ENCODE measurements around the gene SMIM32.

Gene SMIM32

DNA sequence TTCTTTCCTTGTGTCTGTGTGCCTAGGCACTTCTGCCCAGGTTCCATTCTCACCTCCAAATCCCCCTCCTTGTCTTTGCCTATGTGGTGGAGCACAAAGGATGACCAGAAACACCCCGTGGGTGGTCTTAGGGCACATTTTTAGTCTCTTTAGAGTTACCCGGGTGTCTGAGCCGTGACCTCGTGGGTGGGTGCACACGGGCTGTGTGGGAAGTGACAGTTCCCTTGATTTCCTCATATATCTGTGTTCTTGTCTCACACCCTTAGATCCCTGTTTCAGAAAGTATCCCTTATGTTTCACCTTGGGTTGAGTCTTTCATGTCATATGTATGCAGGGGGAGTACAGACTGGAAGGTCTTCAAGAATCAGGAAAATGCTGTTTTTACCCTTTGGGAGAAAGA lies 13.4 kb upstream of the SMIM32 start:
- DNase-seq, result no peak

DNA sequence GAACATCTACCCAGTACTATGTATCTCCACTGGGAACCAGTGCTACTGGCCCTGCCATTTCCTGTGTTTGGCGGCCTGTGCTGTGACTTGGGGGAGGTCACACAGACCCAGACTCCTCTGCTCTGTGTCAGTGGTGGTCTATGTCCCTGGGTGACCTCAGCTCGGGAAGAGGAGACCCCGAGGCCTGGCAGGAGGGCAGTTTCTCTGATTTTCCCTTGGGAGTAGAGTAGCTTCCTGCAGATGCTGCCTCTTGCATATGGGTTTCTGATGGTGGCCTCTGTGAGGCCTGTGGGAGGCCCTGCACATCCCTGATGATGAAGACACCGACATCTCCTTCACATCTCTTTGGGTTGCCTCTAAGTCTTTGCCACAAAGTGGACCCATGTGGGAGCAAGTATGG lies 13.0 kb upstream of the SMIM32 start:
- DNase-seq, result no peak

DNA sequence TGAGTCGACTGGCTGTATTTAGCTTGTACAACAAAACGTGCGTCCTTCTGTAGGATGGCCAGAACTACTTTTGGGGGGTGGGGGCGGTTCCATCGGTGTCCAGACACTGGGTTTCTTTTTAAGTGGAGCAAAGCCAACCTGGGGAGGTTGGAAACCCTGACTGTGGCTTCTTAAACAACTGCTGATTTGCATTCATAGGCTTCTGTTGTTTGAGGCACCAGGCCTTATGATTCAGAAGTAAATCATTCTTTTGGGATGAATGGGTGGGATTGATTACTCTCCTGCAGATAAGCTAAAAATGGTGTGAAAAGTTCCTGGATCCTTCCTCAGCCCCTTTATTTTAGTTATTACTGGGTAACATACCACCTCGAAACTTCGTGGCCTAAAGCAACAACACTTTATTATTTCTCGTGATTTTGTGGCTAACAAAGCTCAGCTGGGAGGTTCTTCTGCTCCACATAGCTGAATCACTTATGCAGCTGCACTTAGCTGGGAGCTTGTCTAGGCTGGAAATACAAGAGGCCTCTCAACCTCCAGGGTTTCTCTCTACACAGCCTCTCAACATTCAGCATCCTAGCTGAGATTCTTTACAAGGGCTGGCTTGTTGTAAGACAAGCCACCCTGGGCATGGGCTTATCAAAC lies 12.2 kb upstream of the SMIM32 start:
- DNase-seq, result no peak

DNA sequence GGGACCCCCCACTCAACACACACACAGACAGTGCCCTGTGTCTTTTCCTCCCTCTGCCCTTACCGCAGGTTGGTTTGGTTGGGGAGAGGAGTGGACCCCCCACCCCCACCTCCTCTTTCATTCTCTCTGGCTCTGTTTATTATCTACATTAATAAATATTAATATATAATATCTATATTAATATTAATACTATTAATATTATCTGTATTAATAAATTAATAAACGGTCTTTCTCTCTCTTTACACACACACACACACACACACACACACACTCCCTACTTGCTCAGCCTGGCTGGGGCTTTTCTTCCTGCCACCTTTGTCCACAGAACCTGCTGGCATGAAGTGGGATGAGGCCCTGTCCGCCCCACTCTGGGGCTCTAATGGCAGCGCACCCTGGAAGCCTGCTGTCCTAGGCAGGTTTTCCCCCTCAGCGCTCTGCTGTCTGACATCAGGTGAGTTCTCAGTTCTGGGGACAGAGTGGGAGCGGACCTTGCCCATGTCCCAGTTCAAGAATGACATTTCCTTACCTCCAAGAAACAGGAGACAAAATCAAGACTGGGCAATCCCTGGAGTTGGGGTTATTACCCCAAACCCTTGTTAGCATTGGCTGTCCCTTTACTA lies 10.5 kb upstream of the SMIM32 start:
- no peak for DNase-seq

DNA sequence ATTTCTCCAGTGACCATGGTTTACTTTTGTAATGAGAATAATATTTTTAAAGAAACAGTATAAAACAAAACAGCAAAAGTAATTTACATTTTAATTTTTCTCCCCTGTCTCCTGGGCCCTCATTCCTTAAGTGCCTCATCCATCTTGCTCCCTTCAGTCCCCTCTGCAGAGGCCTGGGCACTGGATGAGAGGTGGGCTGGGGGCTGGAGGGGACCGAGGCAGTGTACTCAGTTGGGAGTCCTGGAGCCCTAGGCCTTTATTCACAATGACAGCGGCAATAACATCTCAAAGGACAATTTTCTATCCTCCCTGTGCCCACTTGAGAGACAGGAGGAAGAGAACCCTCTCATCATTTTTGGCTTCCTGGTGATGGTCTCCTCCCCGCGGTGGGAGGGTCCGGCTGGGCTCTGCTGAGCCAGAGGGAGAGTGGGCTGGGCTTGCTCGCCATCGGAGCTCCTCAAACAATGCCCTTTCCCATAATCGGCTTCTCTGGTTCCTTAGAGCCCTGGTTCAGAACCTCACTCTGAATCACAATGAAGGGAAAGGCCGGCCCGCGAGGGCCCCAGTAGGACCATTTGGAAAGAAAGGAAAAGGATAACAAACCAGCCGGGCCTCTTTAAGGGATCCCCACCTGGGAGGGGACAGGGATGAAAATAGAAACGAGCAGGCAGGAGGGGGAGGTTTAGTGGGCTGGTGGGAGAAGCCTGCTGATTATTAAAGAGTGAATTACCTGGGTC lies 9.7 kb upstream of the SMIM32 start:
- no peak for DNase-seq

DNA sequence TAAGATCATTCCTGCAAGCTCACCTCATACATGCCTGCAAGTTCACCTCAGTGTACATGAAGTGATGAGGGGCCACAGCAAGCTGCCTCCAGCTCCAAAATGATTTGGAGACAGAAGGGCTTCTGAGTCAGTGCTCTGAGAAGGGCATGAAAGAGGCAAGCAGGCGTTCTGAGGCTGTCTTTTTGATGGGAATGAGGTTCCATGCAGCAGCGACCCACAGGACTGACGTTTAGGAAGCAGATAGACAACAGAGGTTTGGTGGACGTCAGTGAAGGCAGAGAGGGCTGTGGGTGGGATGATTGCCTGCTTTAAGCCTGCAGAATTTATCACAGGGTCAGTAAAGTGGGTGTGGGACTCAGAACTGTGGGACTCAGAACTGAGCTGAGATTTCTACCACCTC lies 8.9 kb upstream of the SMIM32 start:
- no peak for DNase-seq

DNA sequence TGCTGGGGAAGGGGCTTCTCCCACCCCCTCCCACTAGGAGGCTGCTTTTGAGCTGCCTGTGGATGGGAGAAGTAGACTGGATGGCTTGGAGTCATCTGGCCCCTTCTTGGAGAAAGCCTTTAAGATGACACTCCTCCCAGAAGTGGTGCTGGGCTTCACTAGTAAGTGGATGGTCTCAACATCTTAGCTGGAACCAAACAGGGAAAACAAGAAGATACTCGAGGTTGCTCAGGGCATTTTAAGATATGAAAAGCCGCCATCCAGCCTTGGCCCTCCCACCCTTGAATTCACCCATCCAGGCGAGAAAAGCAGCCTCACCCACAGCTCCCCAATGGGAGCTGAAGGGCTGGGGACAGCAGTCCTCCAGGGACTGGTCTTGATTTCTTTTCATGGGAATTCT lies 7.8 kb upstream of the SMIM32 start:
- no peak for DNase-seq

DNA sequence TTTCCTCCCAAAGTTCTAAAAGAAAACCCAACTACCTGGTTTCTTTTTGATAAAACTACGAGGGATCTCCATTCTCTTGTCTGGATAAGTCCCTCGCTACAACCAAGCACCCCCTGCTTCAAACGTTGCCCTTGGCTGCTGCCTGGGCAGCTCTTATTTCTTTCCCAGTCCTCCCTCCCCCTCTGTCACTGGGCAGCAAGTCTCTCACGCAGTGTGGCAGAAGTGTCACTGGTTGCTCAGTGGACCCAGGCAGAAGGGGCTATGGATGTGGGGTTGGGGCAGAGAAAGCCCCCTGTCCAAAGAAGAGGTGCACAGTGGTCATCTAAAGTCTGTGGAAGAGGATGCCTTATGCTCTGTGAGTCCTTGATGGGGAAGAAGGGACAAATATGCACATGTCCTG lies 7.2 kb upstream of the SMIM32 start:
- DNase-seq, result no peak

DNA sequence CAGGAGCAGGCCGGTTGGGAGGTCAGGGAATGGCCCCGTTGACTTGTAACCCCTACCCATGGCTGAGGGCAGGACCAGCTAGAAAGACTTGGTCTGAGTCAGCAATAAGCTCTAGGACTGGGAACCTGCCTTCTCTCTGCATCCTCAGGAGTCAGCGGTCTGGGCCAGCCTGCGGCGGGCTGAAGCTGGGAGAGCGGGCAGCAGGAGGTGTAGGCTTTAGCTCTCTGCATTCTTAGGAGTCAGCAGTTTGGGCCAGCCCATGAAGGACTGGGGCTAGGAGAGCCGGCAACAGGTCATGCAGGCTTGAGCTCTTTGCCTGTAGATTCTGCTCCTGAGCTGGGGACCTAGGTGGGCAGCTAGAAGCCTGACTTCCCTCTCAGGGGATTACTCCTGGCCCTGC lies 6.4 kb upstream of the SMIM32 start:
- no peak for DNase-seq

DNA sequence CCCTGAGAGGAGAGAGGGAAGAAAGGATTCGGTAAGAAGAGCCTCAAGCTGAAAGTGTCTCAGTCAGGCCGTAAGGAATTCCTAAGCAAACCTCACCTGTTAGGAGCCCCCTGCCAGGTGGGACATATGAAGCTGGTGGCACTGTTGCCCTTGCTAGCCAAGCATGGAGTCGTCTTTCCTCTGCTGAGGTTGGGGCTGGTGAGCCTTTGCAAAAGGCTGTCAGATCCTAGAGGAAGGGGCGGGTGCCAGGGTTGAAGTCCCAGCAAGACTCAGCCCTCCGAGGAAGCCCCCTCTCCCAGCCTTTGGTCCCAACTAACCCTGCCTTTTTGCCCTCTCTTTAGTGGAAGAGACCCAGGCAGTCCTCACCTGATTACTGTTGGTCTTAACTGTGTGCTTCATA lies 5.5 kb upstream of the SMIM32 start:
- DNase-seq, result no peak

DNA sequence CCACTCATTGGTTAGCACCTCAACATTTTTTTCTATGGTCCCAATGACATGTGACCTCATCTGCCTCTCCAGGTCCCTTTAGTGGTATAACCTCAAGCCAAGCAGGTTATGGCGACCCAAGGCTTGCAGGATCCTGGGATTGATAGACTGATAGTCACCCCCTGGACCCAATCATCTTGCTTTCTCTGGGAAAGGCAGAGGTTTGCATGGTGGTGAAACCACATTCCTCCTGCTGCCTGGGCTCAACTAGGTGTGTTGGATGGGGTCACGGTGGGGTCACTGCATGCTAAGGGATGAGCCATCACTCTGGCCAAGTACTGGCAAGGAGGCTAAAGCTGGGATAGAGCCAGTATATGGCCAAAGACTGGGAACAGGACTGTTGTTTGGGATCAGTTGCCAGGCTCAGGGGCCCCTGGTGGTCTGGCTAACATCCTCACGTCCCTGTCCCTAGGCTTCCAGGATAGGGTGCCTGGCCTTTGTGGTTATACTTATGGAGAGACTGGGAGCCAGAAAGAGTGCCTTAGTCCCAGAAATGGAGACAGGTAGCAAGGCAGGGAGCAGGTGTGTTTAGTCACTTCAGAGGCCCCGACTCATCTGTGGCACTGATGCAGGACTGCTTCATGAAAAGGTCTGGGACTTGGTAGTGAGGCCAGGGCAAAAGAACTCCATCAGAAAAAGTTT lies 4.6 kb upstream of the SMIM32 start:
- no peak for DNase-seq

DNA sequence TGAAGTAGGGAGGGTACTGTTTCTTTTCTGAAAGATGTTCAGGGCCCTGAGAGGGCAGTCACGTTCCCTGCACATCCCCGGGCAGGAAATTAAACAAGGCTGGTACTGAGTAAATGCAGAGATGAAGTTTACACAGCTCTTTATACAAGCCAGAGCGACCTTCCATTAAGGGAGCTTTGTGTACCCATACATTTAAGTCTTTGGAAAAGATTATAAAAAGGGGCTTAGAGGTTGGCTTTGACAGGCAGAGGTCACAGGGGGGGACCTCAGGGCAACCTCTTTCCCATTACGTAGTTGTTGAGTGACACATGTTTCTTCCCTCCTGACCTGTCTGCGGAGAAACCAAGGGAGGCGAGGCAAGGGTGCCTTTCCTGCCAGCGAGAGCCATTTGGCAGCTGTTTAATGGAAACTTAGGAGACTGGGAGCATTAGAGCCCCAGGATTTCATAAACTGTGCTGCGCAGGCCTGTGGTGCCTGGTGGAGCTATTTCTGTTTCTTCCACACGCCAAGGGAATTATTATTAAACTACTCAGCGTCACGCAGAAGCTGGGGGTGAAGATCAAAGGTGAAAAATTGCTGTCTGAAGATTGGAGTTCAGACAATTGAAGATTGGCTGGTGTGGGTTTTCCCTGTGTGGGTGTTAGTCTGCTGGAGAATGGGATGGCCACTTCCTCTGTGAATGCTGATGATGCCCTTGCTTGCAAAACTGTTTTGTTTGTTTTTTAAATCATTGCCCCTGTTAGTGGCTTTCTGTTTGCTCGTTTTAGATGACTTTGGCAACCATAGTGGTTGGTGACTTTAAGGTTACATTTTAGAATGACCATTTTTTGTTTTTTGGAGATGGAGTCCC lies 3.2 kb upstream of the SMIM32 start:
- DNase-seq, result no peak

DNA sequence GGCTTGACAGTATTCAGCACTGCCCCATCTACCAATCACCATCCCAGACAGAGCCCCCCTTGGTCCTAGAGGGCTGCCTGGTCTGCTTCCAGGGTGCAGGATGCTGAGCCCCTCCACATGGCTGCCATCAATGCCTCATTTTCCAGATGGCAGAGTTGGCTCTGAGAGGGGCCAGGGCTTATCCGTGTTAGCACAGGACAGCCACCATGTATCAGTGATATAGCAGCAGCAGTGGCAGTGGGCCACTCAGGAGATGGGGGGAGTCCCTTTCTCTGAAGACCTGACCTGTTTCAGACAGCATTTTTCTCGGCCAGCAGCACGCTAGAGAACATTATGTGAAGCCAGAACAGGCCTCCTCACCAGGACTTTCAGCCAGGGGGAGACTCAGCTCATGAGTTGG lies 1.6 kb upstream of the SMIM32 start:
- DNase-seq, result no peak

DNA sequence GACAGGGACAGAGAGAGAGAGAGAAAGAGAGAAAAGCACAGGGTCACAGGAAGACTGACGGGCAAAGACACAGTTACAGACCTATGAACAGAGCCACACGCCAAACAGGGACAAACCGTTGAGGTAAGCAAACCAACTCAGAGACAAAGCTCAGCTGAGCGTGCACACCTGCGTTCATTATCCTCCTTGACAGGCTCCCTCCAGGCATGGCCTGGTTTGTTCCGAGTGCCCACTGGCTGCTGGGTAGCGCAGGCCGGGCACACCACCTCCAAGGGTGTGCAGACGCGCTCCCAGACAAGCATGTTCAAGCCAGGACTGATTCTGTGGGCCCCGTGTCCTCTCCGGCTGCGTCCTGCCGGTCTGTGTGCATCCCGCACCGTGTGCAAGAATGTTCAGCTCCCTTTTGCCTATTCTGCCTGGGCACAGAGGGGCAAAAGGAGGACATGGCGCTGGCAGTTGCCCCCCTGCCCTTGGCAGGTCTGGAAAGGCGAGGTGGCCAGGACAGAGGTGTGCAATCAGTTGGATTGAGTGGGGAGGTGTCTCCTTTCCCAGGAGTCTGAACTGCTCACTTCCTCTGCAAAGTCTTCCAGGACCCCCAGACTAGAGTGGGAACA lies 467 bp upstream of the SMIM32 start:
- no peak for DNase-seq

DNA sequence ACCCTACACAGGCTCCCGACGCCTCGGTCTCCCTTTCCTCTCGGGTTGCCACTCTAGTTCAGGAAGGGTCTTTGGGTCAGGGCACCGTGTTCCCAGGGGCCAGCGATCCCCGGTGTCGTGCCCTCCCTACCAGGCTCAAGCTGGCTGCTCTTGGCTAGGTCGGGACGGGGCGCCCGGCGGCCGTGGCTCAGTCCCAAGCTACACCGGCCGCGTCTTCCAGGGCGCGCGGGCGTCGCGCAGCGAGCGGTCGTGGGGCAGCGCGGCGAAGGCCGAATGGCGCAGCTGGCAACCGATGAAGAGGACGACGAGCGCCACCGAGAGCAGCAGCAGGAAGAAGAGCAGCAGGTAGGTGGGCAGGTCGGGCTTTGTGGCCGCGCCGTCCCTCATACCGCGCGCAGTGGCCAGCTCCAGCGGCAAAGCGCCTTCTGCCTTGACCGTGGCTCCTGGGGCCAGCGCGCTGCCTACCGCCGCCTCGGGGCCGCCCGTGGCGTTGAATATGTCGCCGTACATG lies 892 bp downstream of the SMIM32 start:
- DNase-seq, result no peak

DNA sequence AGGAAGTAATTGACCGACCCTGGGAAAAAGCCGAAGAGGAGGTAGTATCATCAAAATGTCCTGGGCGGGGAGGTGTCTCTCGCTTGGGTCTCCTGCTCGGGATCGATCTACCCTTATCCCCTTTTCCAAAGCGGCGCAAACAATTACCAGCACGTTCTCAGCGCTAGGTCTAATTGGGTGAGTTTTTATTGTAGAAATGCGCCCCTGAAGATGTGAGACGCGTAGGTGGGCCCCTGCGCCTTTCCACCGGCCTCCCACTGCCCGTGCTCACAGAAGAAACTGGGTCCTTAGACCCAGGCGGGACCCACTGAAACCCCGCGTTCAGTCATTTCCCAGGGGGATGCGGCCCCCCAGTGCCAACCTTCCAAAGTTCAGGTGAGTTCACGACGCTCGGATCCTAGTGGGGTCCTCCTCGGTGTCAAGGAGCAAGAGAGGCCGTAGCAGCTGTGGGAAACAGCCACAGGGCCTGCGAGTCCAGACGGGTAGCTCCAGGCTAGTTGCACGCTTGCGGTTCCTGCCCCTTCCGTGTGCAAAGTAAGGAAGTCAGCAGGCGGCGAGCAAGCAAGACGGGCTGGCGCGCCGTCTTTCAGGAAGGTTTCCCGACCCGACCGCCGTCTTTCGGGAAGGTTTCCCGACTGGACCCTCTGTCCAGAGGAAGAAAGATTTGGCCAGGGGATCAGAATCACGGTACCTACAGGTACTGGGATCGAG lies 1.5 kb downstream of the SMIM32 start:
- DNase-seq, result no peak

DNA sequence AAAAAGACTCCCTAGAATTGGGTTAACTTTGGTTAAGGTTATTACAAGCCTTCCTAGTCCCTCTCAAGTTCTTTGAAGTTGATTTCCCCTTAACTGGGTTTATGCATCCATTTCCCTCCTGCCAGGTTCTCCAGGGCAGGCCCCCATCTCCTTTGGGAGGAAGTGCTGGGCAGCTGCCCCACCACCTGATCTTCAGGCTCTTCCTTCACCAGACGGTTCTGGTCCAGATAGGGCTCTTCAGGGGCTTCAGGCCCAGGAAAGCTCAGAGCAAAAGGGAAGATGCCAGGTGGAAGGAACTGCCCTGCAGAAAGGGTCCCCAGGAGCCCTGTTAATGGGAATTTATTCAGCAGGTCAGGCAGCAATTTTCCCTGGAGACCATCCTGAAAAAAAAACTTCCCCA lies 2.1 kb downstream of the SMIM32 start:
- DNase-seq, result no peak

DNA sequence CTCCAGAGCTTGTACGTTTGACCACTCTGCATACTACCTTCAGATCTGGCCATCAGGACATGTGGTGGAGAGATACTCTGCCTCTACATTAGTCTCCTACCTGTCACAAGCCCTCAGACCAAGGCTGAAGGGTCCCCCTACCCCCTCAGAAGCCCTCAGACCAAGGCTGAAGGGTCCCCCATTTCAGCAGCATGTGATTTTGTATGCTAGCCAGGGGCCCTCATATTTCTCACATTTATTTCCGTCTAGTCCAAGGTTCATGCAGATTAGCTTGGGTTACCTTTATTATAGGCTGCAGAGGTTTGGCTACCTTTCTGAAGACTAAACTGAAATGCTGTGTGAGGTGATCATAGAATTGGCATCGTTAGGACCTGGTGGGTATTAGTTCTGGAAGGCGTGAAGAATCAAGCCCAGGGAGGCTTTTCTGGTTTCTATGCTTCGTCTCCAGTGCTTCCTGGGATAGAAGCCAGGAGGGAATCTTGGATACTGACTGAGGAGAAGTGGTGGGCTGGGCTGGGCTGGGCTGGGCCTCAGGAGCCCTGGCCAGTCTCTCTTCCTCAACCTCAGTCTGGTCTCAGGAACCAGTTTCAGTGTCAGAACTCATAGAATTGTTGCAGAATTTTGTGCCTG lies 2.8 kb downstream of the SMIM32 start:
- no peak for DNase-seq

DNA sequence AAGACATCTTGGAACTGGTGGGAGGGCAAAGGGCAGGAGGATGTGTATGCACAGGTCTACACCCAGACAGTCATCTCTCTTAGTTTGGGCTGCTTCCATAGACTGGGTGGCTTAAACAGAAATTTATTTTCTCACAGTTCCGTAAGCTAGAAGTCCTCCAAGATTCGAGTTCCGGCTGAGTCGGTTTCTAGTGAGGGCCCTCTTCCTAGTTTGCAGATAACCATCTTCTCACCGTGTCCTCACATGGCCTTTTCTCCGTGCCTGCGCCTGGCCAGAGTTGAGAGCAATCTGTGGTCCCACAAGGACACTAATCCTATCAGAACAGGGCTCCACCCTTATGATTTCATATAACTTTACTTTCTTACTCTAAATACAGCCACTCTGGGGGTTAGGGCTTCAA lies 4.1 kb downstream of the SMIM32 start:
- no peak for DNase-seq

DNA sequence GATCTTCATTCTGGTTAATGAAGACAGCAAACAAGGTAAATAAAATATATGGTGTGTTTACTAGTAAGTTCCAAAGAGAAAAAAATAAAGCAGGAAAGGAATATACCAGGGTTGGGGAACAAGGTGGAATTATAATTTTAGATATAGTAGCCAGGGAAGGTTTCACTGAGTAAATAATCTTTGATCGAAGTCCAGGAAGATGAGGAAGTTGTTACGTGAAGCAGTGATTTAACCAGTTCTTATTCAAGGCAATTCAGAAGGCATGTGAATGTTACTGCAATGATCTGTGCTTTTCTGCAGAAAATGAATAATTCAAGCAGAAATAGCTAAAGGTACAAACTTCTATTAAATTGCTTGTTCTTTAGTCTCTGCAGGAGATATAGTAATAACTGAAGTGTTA lies 6.2 kb downstream of the SMIM32 start:
- no peak for DNase-seq
